ENCODE results near the gene CPB2. TPM values are rescaled to one million over a fixed set of nuclear protein-coding genes. Genes with fewer than 3 reads are reported as not detected.

The CPB2 gene
- total RNA-seq, 1 donor = not detected

DNA sequence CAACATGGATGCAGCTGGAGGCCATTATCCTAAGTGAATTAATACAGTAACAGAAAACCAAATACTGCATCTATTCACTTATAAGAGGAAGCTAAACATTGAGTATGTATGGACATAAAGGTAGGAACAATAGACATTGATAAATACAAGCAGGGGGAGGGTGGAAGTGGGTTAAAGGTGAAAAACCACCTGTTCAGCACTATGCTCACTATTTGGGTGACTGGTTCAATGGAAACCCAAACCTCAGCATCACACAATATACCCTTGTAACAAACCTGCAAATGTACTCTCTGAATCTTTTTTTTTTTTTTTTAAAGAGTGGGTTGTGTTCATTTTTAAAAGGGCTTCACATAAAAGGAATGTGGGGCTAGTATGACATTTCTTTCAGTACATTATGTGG, 26.9 kb upstream of the CPB2 start:
- Histone ChIP-seq H3K4me3 (ENCODE audit: insufficient read depth, low read length) (no peak overlapping the region), H3K27me3 (ENCODE audit: insufficient read depth, low read length) (peaks cover 45% of the 10 kb centered on the region), H3K9me3 (ENCODE audit: low read depth, low read length) (no peaks in the 10 kb centered on the region), H3K27ac (ENCODE audit: low read depth, low read length) (no peak overlapping the region), H3K4me2 (ENCODE audit: insufficient read depth, low read length) (no peak overlapping the region), H3K79me2 (ENCODE audit: insufficient read depth, low read length) (no peaks in the 10 kb centered on the region), H3K36me3 (ENCODE audit: insufficient read depth, low read length) (no peaks in the 10 kb centered on the region), H4K20me1 (ENCODE audit: insufficient read depth, low read length) (no peaks in the 10 kb centered on the region), H3K4me1 (ENCODE audit: insufficient read depth, low read length) (no peaks in the 10 kb centered on the region), H2AFZ (ENCODE audit: low read length) (no peak overlapping the region)
- TF ChIP-seq, protein P1, sequence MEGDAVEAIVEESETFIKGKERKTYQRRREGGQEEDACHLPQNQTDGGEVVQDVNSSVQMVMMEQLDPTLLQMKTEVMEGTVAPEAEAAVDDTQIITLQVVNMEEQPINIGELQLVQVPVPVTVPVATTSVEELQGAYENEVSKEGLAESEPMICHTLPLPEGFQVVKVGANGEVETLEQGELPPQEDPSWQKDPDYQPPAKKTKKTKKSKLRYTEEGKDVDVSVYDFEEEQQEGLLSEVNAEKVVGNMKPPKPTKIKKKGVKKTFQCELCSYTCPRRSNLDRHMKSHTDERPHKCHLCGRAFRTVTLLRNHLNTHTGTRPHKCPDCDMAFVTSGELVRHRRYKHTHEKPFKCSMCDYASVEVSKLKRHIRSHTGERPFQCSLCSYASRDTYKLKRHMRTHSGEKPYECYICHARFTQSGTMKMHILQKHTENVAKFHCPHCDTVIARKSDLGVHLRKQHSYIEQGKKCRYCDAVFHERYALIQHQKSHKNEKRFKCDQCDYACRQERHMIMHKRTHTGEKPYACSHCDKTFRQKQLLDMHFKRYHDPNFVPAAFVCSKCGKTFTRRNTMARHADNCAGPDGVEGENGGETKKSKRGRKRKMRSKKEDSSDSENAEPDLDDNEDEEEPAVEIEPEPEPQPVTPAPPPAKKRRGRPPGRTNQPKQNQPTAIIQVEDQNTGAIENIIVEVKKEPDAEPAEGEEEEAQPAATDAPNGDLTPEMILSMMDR (IDR thresholded peaks at IDR 0.05; ENCODE audit: extremely low read depth, low read depth, low read length) = no peak
- DNase-seq (ENCODE audit: insufficient read length, low spot score, missing footprints) = no peak

GRCh38 chr13:46129955-46130618, 25.3 kb upstream of the CPB2 start:
- H2AFZ ChIP-seq (ENCODE audit: low read length) = no peak overlapping the region
- no peaks in the 10 kb centered on the region for H3K36me3 ChIP-seq (ENCODE audit: insufficient read depth, low read length)
- H3K79me2 ChIP-seq (ENCODE audit: insufficient read depth, low read length) = no peaks in the 10 kb centered on the region
- H3K4me1 ChIP-seq (ENCODE audit: insufficient read depth, low read length) = no peaks in the 10 kb centered on the region
- no peak for DNase-seq (ENCODE audit: insufficient read length, low spot score, missing footprints)
- no peak overlapping the region for H3K4me3 ChIP-seq (ENCODE audit: insufficient read depth, low read length)
- peaks cover 43% of the 10 kb centered on the region for H3K27me3 ChIP-seq (ENCODE audit: insufficient read depth, low read length)
- no peaks in the 10 kb centered on the region for H3K9me3 ChIP-seq (ENCODE audit: low read depth, low read length)
- no peak overlapping the region for H3K4me2 ChIP-seq (ENCODE audit: insufficient read depth, low read length)
- H3K27ac ChIP-seq (ENCODE audit: low read depth, low read length) = no peak overlapping the region
- TF ChIP-seq, protein P1 (IDR thresholded peaks at IDR 0.05; ENCODE audit: extremely low read depth, low read depth, low read length) = no peak
- no peaks in the 10 kb centered on the region for H4K20me1 ChIP-seq (ENCODE audit: insufficient read depth, low read length)

DNA sequence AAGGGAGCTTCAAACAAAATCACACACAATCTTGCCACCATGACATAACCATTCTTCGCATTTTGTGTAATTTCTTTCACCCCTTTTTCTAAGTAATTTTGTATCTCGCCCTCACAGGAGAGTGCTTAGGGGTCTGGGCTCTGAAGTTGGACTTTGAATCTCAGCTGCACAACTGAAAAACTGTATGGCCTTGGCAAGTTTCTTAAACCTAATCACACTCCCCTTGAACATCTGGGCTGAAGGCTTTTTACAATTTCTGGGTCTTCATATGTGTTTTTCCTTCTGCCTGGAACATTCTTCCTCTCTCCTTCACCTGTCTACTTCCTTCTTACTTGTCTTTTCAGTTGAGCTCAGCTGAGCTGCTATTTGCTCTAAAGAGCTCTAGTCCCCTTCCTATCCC, 24.3 kb upstream of the CPB2 start:
- Histone ChIP-seq H3K79me2 (ENCODE audit: insufficient read depth, low read length) (no peaks in the 10 kb centered on the region), H4K20me1 (ENCODE audit: insufficient read depth, low read length) (no peaks in the 10 kb centered on the region), H3K27me3 (ENCODE audit: insufficient read depth, low read length) (peaks cover 44% of the 10 kb centered on the region), H2AFZ (ENCODE audit: low read length) (no peak overlapping the region), H3K4me3 (ENCODE audit: insufficient read depth, low read length) (no peak overlapping the region), H3K4me2 (ENCODE audit: insufficient read depth, low read length) (no peak overlapping the region), H3K36me3 (ENCODE audit: insufficient read depth, low read length) (no peaks in the 10 kb centered on the region), H3K27ac (ENCODE audit: low read depth, low read length) (no peak overlapping the region), H3K9me3 (ENCODE audit: low read depth, low read length) (no peaks in the 10 kb centered on the region), H3K4me1 (ENCODE audit: insufficient read depth, low read length) (no peaks in the 10 kb centered on the region)
- no peak for DNase-seq (ENCODE audit: insufficient read length, low spot score, missing footprints)
- TF ChIP-seq, protein P1 (IDR thresholded peaks at IDR 0.05; ENCODE audit: extremely low read depth, low read depth, low read length) = no peak

GRCh38 chr13:46127358-46128023, 22.7 kb upstream of the CPB2 start:
- H3K4me2 ChIP-seq (ENCODE audit: insufficient read depth, low read length) = no peak overlapping the region

More at GRCh38 chr13:46127358-46128023, 22.7 kb upstream of the CPB2 start:
- no peaks in the 10 kb centered on the region for H4K20me1 ChIP-seq (ENCODE audit: insufficient read depth, low read length)
- H3K4me3 ChIP-seq (ENCODE audit: insufficient read depth, low read length) = no peak overlapping the region
- no peaks in the 10 kb centered on the region for H3K36me3 ChIP-seq (ENCODE audit: insufficient read depth, low read length)
- H2AFZ ChIP-seq (ENCODE audit: low read length) = no peak overlapping the region
- H3K4me1 ChIP-seq (ENCODE audit: insufficient read depth, low read length) = no peaks in the 10 kb centered on the region
- DNase-seq (ENCODE audit: insufficient read length, low spot score, missing footprints) = no peak
- no peak overlapping the region for H3K27ac ChIP-seq (ENCODE audit: low read depth, low read length)
- H3K79me2 ChIP-seq (ENCODE audit: insufficient read depth, low read length) = no peaks in the 10 kb centered on the region
- no peaks in the 10 kb centered on the region for H3K9me3 ChIP-seq (ENCODE audit: low read depth, low read length)
- peaks cover 45% of the 10 kb centered on the region for H3K27me3 ChIP-seq (ENCODE audit: insufficient read depth, low read length)
- TF ChIP-seq, protein P1 (IDR thresholded peaks at IDR 0.05; ENCODE audit: extremely low read depth, low read depth, low read length) = no peak

Data from osteoblast (primary cell).